Frontal cortex (tissue), 1 donor: Measurements from ENCODE around the gene WDR62. TPM values are rescaled to one million over a fixed set of nuclear protein-coding genes. Genes with fewer than 3 reads are reported as not detected.

ENCODE experiments used
- total RNA-seq: library from RNA; depleted of rRNA; stranded (reverse); fragments of >200 nt; gene quantifications from one replicate; pipeline ENCODE4 v1.2.3, GENCODE V29; 2014

The WDR62 gene
- total RNA-seq, 1 donor from 2014 or later = 0.82 TPM

Other genes with a start within 250 kb of the WDR62 start
- not detected for gene PRODH2, start 242.1 kb upstream of the WDR62 start, total RNA-seq
- 1.2 TPM for gene NPHS1, start 202.4 kb upstream of the WDR62 start, total RNA-seq
- gene KIRREL2, start 198.0 kb upstream of the WDR62 start, total RNA-seq = 0.41 TPM
- 214 TPM for gene APLP1, start 186.3 kb upstream of the WDR62 start, total RNA-seq
- 2.4 TPM for gene NFKBID, start 154.4 kb upstream of the WDR62 start, total RNA-seq
- gene HCST, start 152.4 kb upstream of the WDR62 start, total RNA-seq = 0.41 TPM
- gene TYROBP, start 146.6 kb upstream of the WDR62 start, total RNA-seq = 2.9 TPM
- gene LRFN3, start 118.5 kb upstream of the WDR62 start, total RNA-seq = 7.7 TPM
- 13.9 TPM for gene SDHAF1, start 59.7 kb upstream of the WDR62 start, total RNA-seq
- gene SYNE4, start 46.1 kb upstream of the WDR62 start, total RNA-seq = not detected
- gene ALKBH6, start 40.7 kb upstream of the WDR62 start, total RNA-seq = 9.0 TPM
- gene CLIP3, start 22.0 kb upstream of the WDR62 start, total RNA-seq = 24.9 TPM
- 2.9 TPM for gene THAP8, start 612 bp upstream of the WDR62 start, total RNA-seq
- gene OVOL3, start 56.2 kb downstream of the WDR62 start, total RNA-seq = not detected
- 71.3 TPM for gene POLR2I, start 60.0 kb downstream of the WDR62 start, total RNA-seq
- 496 TPM for gene TBCB, start 60.6 kb downstream of the WDR62 start, total RNA-seq
- 98.6 TPM for gene CAPNS1, start 85.2 kb downstream of the WDR62 start, total RNA-seq
- gene COX7A1, start 97.5 kb downstream of the WDR62 start, total RNA-seq = 1.6 TPM
- gene ZNF565, start 159.8 kb downstream of the WDR62 start, total RNA-seq = 19.6 TPM
- gene ZNF146, start 160.2 kb downstream of the WDR62 start, total RNA-seq = 86.0 TPM